HepG2 (cell line): ENCODE data around the gene ZNF853. TPM values are rescaled to one million over a fixed set of nuclear protein-coding genes. Genes with fewer than 3 reads are reported as not detected.

Experiments used
- ELF1 ChIP-seq: sonication (generic); formaldehyde crosslinking; IDR thresholded peaks from 2 replicates; pipeline ENCODE4 v1.4.0; 2020; ENCODE audit warnings: missing genetic modification reagents
- MTF2 ChIP-seq: sonication (generic); formaldehyde crosslinking; IDR thresholded peaks from 2 replicates; pipeline ENCODE4 v1.5.0; 2020; ENCODE audit warnings: missing genetic modification reagents, borderline replicate concordance
- NFE2 ChIP-seq: sonication (generic); formaldehyde crosslinking; IDR thresholded peaks from 2 replicates; pipeline ENCODE4 v1.4.0; 2020; ENCODE audit warnings: missing genetic modification reagents
- PRDM15 ChIP-seq: sonication (generic); formaldehyde crosslinking; IDR thresholded peaks from 2 replicates; pipeline ENCODE4 v1.4.0; 2020; ENCODE audit warnings: missing genetic modification reagents
- RBFOX2 ChIP-seq: fragments of 200-400 bp; formaldehyde crosslinking; IDR thresholded peaks from 2 replicates; pipeline ENCODE4 v1.6.1; 2017; ENCODE audit warnings: low read depth, mild to moderate bottlenecking, low read length
- RERE ChIP-seq: IDR thresholded peaks from 2 replicates; pipeline ENCODE4 v1.6.1; 2016; ENCODE audit warnings: low read depth, missing genetic modification reagents, missing compliant biosample characterization
- ZBTB43 ChIP-seq: sonication (generic); formaldehyde crosslinking; conservative IDR thresholded peaks from 2 replicates; pipeline ENCODE4 v1.4.0; 2020; ENCODE audit warnings: missing genetic modification reagents
- ZBTB7B ChIP-seq: sonication (generic); formaldehyde crosslinking; IDR thresholded peaks from 2 replicates; pipeline ENCODE4 v1.4.0; 2020; ENCODE audit warnings: missing genetic modification reagents
- ZNF501 ChIP-seq: sonication (generic); formaldehyde crosslinking; IDR thresholded peaks from 2 replicates; pipeline ENCODE4 v1.5.1; 2020; ENCODE audit warnings: mild to moderate bottlenecking, moderate library complexity, missing genetic modification reagents
- ZNF720 ChIP-seq: sonication (generic); formaldehyde crosslinking; IDR thresholded peaks from 2 replicates; pipeline ENCODE4 v1.4.0; 2020; ENCODE audit warnings: missing genetic modification reagents
- ZNF792 ChIP-seq: IDR thresholded peaks from 2 replicates; pipeline ENCODE4 v1.6.1; 2016
- ZUFSP ChIP-seq: sonication (generic); formaldehyde crosslinking; IDR thresholded peaks from 2 replicates; pipeline ENCODE4 v1.9.0; 2021; ENCODE audit warnings: missing genetic modification reagents, mild to moderate bottlenecking, borderline replicate concordance
- polyA plus RNA-seq, 8 experiments: library from polyadenylated mRNA; depleted of rRNA in 3 of 8; stranded (reverse) in 7 of 8; unstranded in 1 of 8; fragments of >200 nt; fragmentation: Illumina TruSeq in 4 of 8; extraction: Trizol in 4 of 8; gene quantifications; 2 replicates each; pipeline versions ENCODE4 v1.2.1 to v1.2.3, GENCODE V29; 2011 to 2016; ENCODE audit warnings: low read depth in 4 of 8, missing spikeins in 1 of 8, mixed read lengths in 1 of 8; ENCODE audit not compliant: insufficient read depth in 1 of 8
- total RNA-seq, 5 experiments: library from RNA; depleted of rRNA; stranded (reverse); fragments of >200 nt; fragmentation: Illumina TruSeq; extraction: Trizol; gene quantifications; 2 replicates each; pipeline ENCODE4 v1.2.3, GENCODE V29; 2016; ENCODE audit warnings: low read depth in 1 of 5
- TF ChIP-seq, protein P1 (sequence below): sonication (generic); formaldehyde crosslinking; IDR thresholded peaks from 2 replicates; pipeline ENCODE4 v1.4.0; 2020; ENCODE audit warnings: low read depth, mild to moderate bottlenecking, missing genetic modification reagents
- TF ChIP-seq, protein P2 (sequence below): IDR thresholded peaks from 2 replicates; pipeline ENCODE4 v1.6.1; 2016; ENCODE audit warnings: low read depth, control low read depth

The ZNF853 gene
- total and polyA plus RNA-seq, 2 of the 13 experiments (the other 11 are each of a cell fraction or from before 2014, with no cell fraction given): 2.1 to 6.2 TPM

DNA sequence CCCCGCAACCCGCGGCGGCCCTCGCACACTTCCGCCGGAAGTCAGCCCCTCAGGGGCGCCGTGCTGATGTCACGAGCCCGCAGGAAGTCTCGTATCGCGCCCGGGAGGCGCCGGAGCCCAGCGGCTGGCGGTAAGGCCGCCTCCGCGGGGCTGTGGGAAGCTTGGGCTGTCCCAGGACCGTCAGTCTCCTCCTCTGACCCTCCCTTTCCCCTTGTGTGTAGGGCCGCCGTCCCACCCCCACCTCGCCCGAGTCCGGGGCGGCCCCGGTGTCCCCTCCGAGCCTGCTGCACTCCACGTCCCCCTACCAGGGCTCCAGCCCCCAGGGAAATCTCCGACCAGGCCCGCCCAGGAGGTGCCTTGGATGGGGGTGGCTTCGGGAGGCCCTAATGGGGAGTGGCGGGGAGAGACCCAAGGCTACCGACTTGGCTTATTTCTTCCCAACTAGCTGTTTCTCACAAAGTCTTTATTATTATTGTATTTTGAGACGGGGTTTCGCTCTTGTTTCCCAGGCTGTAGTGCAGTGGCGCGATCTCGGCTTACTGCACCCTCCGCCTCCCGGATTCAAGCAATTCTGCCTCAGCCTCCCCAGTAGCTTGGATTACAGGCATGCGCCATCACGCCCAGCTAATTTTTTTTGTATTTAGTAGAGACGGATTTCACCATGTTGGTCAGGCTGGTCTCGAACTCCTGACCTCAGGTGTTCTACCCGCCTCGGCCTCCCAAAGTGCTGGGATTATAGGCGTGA is 37.9 kb upstream of the ZNF853 start, which contains the start of gene ZDHHC4 (continued):
- TF ChIP-seq ZUFSP (CRISPR knock-in tag) (no peak), ZBTB43 (CRISPR knock-in tag) (peak; percentile 59; the same call in 1 of the 2 replicates), ZBTB7B (CRISPR knock-in tag) (peak; percentile 46; the same call in 1 of the 2 replicates), RERE (0 out of 2 replicates have a peak, but pooled peaks have one; percentile 54), PRDM15 (peak; percentile 15; the same call in 1 of the 2 replicates), RBFOX2 (peak; percentile 99), NFE2 (CRISPR knock-in tag) (no peak), ZNF501 (peak; percentile 67), MTF2 (CRISPR knock-in tag) (no peak), ELF1 (CRISPR knock-in tag) (peak; percentile 83), ZNF720 (no peak), ZNF792 (CRISPR knock-in tag) (no peak)
- TF ChIP-seq, protein P1, sequence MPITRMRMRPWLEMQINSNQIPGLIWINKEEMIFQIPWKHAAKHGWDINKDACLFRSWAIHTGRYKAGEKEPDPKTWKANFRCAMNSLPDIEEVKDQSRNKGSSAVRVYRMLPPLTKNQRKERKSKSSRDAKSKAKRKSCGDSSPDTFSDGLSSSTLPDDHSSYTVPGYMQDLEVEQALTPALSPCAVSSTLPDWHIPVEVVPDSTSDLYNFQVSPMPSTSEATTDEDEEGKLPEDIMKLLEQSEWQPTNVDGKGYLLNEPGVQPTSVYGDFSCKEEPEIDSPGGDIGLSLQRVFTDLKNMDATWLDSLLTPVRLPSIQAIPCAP (CRISPR knock-in tag): no peak
- TF ChIP-seq, protein P2, sequence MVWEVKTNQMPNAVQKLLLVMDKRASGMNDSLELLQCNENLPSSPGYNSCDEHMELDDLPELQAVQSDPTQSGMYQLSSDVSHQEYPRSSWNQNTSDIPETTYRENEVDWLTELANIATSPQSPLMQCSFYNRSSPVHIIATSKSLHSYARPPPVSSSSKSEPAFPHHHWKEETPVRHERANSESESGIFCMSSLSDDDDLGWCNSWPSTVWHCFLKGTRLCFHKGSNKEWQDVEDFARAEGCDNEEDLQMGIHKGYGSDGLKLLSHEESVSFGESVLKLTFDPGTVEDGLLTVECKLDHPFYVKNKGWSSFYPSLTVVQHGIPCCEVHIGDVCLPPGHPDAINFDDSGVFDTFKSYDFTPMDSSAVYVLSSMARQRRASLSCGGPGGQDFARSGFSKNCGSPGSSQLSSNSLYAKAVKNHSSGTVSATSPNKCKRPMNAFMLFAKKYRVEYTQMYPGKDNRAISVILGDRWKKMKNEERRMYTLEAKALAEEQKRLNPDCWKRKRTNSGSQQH (CRISPR knock-in tag): 0 out of 2 replicates have a peak, but pooled peaks have one; percentile 43
